ENCODE data around the gene ADPRHL1. TPM values are rescaled to one million over a fixed set of nuclear protein-coding genes. Genes with fewer than 3 reads are reported as not detected.

Gene ADPRHL1
- total RNA-seq, 2 experiments from 2014 or later = 0.42 to 0.47 TPM

DNA sequence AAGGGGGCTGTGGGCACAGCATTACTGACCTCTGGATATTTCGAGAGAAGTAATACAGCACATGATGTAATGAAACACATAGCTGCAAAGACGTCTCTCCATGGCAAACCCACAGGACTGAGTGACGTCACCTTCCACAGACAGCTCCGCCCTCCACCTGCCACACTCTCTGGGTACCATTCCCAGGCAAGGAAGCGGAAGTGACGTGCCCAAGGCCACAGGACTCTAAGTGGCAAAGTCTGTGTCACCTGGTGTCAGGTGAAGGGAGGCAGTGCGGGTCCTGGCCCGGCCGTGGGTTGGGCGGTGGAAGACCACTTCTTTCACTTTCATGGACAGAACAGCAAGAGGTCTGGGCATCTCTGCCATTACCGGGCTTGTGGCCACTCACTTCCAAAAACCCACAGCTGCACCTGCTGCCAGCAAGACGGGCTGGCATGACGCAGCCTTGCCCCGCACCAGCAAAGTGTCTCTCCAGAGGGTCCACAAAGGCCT, 6.8 kb upstream of the ADPRHL1 start:
- no peak for ATAC-seq (ENCODE audit: poor library complexity)
- Histone ChIP-seq H3K4me3 (ENCODE audit: low read length) (no peak overlapping the region), H3K27ac (ENCODE audit: low read depth in 1 of 2, low read length in 2 of 2) (no peak overlapping the region), H3K27me3 (ENCODE audit: control insufficient read depth in 1 of 2, insufficient read depth in 2 of 2, low read length in 2 of 2) (no peaks in the 10 kb centered on the region), H3K36me3 (ENCODE audit: insufficient read depth, low read length) (peaks cover 45% of the 10 kb centered on the region), H3K4me1 (ENCODE audit: insufficient read depth, low read length) (no peaks in the 10 kb centered on the region), H3K9me3 (ENCODE audit: control insufficient read depth in 1 of 2, insufficient read depth in 1 of 2, low read length in 2 of 2) (no peaks in the 10 kb centered on the region)
- H3K4me3 Mint-ChIP-seq = no peak overlapping the region
- TF ChIP-seq, protein P1, sequence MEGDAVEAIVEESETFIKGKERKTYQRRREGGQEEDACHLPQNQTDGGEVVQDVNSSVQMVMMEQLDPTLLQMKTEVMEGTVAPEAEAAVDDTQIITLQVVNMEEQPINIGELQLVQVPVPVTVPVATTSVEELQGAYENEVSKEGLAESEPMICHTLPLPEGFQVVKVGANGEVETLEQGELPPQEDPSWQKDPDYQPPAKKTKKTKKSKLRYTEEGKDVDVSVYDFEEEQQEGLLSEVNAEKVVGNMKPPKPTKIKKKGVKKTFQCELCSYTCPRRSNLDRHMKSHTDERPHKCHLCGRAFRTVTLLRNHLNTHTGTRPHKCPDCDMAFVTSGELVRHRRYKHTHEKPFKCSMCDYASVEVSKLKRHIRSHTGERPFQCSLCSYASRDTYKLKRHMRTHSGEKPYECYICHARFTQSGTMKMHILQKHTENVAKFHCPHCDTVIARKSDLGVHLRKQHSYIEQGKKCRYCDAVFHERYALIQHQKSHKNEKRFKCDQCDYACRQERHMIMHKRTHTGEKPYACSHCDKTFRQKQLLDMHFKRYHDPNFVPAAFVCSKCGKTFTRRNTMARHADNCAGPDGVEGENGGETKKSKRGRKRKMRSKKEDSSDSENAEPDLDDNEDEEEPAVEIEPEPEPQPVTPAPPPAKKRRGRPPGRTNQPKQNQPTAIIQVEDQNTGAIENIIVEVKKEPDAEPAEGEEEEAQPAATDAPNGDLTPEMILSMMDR (IDR thresholded peaks at IDR 0.05) = no peak
- no peaks in the 10 kb centered on the region for H3K27me3 Mint-ChIP-seq
- DNase-seq = no peak
- ChIA-PET POLR2A (no interaction called here), CTCF (no interaction called here)
- peaks cover 65% of the 10 kb centered on the region for H3K36me3 Mint-ChIP-seq (ENCODE audit: low read depth)
- H3K27ac Mint-ChIP-seq = no peak overlapping the region
- H3K9me3 Mint-ChIP-seq = no peaks in the 10 kb centered on the region
- H3K4me1 Mint-ChIP-seq (ENCODE audit: low read depth) = no peaks in the 10 kb centered on the region
- intact Hi-C loops (cut with DNase I, micrococcal nuclease) = no loop called here

DNA sequence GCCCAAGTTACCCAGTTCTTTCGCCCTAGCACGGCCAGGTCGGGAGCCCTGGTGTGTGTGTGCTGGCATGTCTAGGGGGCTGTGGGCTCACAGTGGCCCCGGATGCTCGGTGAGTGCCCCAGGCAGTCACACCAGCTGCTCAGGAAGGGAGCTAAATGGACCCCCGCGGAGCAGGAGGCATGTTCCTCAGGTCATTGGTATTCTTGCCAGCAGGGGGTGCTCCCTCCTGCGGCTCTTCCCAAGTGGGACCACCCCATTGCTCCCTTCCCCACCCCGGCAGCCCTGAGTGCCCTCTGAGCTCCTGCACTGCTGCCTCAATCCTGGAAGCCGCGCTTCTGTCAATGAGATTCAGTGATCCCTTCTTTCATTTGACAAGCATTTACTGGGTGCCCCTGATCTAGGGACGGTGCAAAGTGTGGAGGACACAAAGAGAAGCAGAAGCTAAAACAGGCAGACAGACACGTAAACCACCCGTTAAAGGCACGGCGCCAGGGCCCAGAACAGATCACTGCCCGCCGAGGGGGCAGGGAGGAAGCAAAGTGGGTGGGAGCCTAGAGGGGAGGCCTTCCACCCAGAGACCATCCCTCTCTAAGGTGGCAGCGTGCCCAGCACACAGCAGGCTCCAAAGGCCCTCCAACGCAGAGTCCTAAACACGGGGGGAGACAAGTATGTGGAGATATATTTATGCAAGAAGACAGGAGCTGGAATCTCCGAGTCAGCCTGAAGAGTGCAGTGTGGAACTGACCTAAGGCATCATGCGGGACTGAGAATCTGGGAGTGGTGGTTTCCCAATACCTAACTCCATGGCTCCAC, 5.2 kb upstream of the ADPRHL1 start:
- peaks cover 45% of the 10 kb centered on the region for H3K36me3 ChIP-seq (ENCODE audit: insufficient read depth, low read length)
- H3K27ac ChIP-seq (ENCODE audit: low read depth in 1 of 2, low read length in 2 of 2) = no peak overlapping the region
- H3K4me1 ChIP-seq (ENCODE audit: insufficient read depth, low read length) = no peaks in the 10 kb centered on the region
- no peaks in the 10 kb centered on the region for H3K9me3 ChIP-seq (ENCODE audit: control insufficient read depth in 1 of 2, insufficient read depth in 1 of 2, low read length in 2 of 2)
- intact Hi-C loops (cut with DNase I, micrococcal nuclease) = no loop called here
- H3K27me3 ChIP-seq (ENCODE audit: control insufficient read depth in 1 of 2, insufficient read depth in 2 of 2, low read length in 2 of 2) = no peaks in the 10 kb centered on the region
- Mint-ChIP-seq H3K36me3 (ENCODE audit: low read depth) (peaks cover 67% of the 10 kb centered on the region), H3K4me1 (ENCODE audit: low read depth) (no peaks in the 10 kb centered on the region), H3K4me3 (no peak overlapping the region), H3K27ac (no peak overlapping the region), H3K27me3 (no peaks in the 10 kb centered on the region), H3K9me3 (no peaks in the 10 kb centered on the region)
- no peak overlapping the region for H3K4me3 ChIP-seq (ENCODE audit: low read length)
- no peak for ATAC-seq (ENCODE audit: poor library complexity)
- ChIA-PET CTCF (no interaction called here), POLR2A (no interaction called here)
- TF ChIP-seq, protein P1 (IDR thresholded peaks at IDR 0.05) = peak; percentile 19
- DNase-seq = no peak

DNA sequence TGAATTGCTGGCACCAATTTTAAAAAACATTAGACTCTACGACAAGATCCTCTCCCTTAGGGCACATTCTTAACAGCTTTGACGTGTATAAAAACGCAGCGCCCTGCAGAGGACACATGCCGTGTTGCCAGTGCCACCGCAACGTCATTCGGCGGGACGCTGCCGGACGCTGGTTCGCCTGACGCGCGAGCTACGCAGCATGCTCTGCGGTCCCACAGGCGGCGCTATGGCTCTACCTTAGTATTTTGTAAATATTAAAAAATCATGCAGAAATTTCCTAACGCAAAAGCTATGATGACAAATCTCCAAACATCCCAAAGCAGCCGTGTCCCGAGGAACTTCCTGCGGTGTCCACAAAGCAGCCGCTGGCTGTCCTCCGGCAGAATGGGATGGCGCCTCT, 4.2 kb upstream of the ADPRHL1 start:
- Histone ChIP-seq H3K27ac (ENCODE audit: low read depth in 1 of 2, low read length in 2 of 2) (no peak overlapping the region), H3K9me3 (ENCODE audit: control insufficient read depth in 1 of 2, insufficient read depth in 1 of 2, low read length in 2 of 2) (no peaks in the 10 kb centered on the region), H3K4me3 (ENCODE audit: low read length) (no peak overlapping the region), H3K4me1 (ENCODE audit: insufficient read depth, low read length) (no peaks in the 10 kb centered on the region), H3K27me3 (ENCODE audit: control insufficient read depth in 1 of 2, insufficient read depth in 2 of 2, low read length in 2 of 2) (no peaks in the 10 kb centered on the region), H3K36me3 (ENCODE audit: insufficient read depth, low read length) (peaks cover 45% of the 10 kb centered on the region)
- Mint-ChIP-seq H3K36me3 (ENCODE audit: low read depth) (peaks cover 64% of the 10 kb centered on the region), H3K4me1 (ENCODE audit: low read depth) (no peaks in the 10 kb centered on the region), H3K9me3 (no peaks in the 10 kb centered on the region), H3K4me3 (no peak overlapping the region), H3K27ac (no peak overlapping the region), H3K27me3 (no peaks in the 10 kb centered on the region)
- no peak for DNase-seq
- no peak for ATAC-seq (ENCODE audit: poor library complexity)
- TF ChIP-seq, protein P1 (IDR thresholded peaks at IDR 0.05) = no peak
- ChIA-PET POLR2A (no interaction called here), CTCF (no interaction called here)
- intact Hi-C loops (cut with DNase I, micrococcal nuclease) = no loop called here

Measured in CD4-positive, alpha-beta T cell (primary cell).